HCT116 (cell line): Measurements from ENCODE around the gene ATRAID. TPM values are rescaled to one million over a fixed set of nuclear protein-coding genes. Genes with fewer than 3 reads are reported as not detected.

Source experiments
- ATAC-seq: fragments of 200-7000 bp; cut with Tn5 transposase; 2 replicates; pipeline ENCODE4 v1.9.1; 2020; ENCODE audit warnings: mild to moderate bottlenecking, moderate library complexity
- BruUV-seq: library from RNA; stranded (reverse); fragments of 400-500 nt; replicated peaks from 2 replicates; lab custom pipeline; 2021; lab: Mats Ljungman, UMichigan
- CTCF ChIA-PET: fragments of 300-600 bp; sonication (Branson Sonifier 250); formaldehyde crosslinking; loops from one replicate; lab custom pipeline; 2021; ENCODE audit warnings: antibody characterized with exemption; lab: Charles Lee
- POLR2A ChIA-PET: fragments of 300-600, 350-600 bp; sonication (Branson Sonifier 250); formaldehyde crosslinking; loops from one replicate; lab custom pipeline; 2021; ENCODE audit warnings: antibody characterized with exemption; lab: Charles Lee
- RAD21 ChIA-PET, 2 experiments: fragments of 300-600 bp; sonication (Branson Sonifier 250); formaldehyde crosslinking; loops; one replicate each; lab custom pipeline; 2023; ENCODE audit warnings: low total read pairs in 2 of 2; ENCODE audit not compliant: uncharacterized antibody in 2 of 2, unreplicated experiment in 2 of 2, low non-redundant PET in 1 of 2; lab: Charles Lee
- DNase-seq: peaks from one replicate; pipeline ENCODE4 v3.0.0-alpha.2; 2010; ENCODE audit warnings: low read depth, low spot score
- H2AFZ ChIP-seq: fragments of 200-600 bp; shearing (Covaris generic), sonication (generic); 2 replicates; pipeline ENCODE4 v1.6.1; 2017; ENCODE audit warnings: low read depth, mixed run types, mixed read lengths, antibody characterized with exemption, low read length; ENCODE audit not compliant: poor library complexity, severe bottlenecking
- H3K27ac ChIP-seq: 2 replicates; pipeline ENCODE4 v1.5.1; 2012; ENCODE audit warnings: low read depth, low read length
- H3K27me3 ChIP-seq: fragments of 200-600 bp; sonication (generic); 2 replicates; pipeline ENCODE4 v1.6.1; 2016; ENCODE audit warnings: mixed run types, low read length, mixed read lengths; ENCODE audit not compliant: insufficient read depth
- H3K36me3 ChIP-seq, 2 experiments: fragments of 200-500 bp in 1 of 2; fragments of 200-600 bp in 1 of 2; sonication (Bioruptor generic) in 1 of 2; sonication (generic) in 1 of 2; 2 replicates each; pipeline versions ENCODE4 v1.5.1 to v1.6.1; 2014 to 2016; ENCODE audit warnings: low read length in 2 of 2, inconsistent platforms in 1 of 2, mixed read lengths in 1 of 2, mixed run types in 1 of 2; ENCODE audit not compliant: insufficient read depth in 2 of 2, control insufficient read depth in 1 of 2
- H3K4me1 ChIP-seq, 2 experiments: fragments of 200-600 bp in 1 of 2; sonication (generic) in 1 of 2; 2 replicates each; pipeline versions ENCODE4 v1.5.1 to v1.6.1; 2012 to 2017; ENCODE audit warnings: low read length in 2 of 2, inconsistent platforms in 1 of 2, mild to moderate bottlenecking in 1 of 2, mixed read lengths in 1 of 2, mixed run types in 1 of 2, moderate library complexity in 1 of 2; ENCODE audit not compliant: insufficient read depth in 2 of 2, control insufficient read depth in 1 of 2
- H3K4me2 ChIP-seq: fragments of 200-600 bp; sonication (generic); 2 replicates; pipeline ENCODE4 v1.6.1; 2017; ENCODE audit warnings: mixed run types, low read length, mixed read lengths
- H3K4me3 ChIP-seq, 2 experiments: fragments of 200-600 bp in 1 of 2; sonication (generic) in 1 of 2; replicated peaks in 1 of 2; 2 replicates each; pipeline ENCODE4 v1.5.1; 2011 to 2016; ENCODE audit warnings: low read length in 2 of 2, control low read depth in 1 of 2, low read depth in 1 of 2, mild to moderate bottlenecking in 1 of 2, mixed read lengths in 1 of 2, mixed run types in 1 of 2
- H3K79me2 ChIP-seq: fragments of 200-600 bp; sonication (generic); 2 replicates; pipeline ENCODE4 v1.6.1; 2017; ENCODE audit warnings: mild to moderate bottlenecking, mixed run types, low read length, moderate library complexity, mixed read lengths; ENCODE audit not compliant: insufficient read depth
- H3K9ac ChIP-seq: fragments of 200-600 bp; sonication (generic); 2 replicates; pipeline ENCODE4 v1.6.1; 2016; ENCODE audit warnings: low read length, mixed read lengths
- H3K9me2 ChIP-seq: fragments of 200-600 bp; sonication (generic), shearing (Covaris generic); 2 replicates; pipeline ENCODE4 v1.6.1; 2017; ENCODE audit warnings: mixed run types, mild to moderate bottlenecking, moderate library complexity; ENCODE audit not compliant: insufficient read depth
- H3K9me3 ChIP-seq, 2 experiments: fragments of 200-500 bp in 1 of 2; fragments of 200-600 bp in 1 of 2; sonication (Bioruptor generic) in 1 of 2; sonication (generic) in 1 of 2; 2 replicates each; pipeline ENCODE4 v1.6.1; 2014 to 2017; ENCODE audit warnings: low read length in 2 of 2, mixed read lengths in 2 of 2, inconsistent platforms in 1 of 2, low read depth in 1 of 2, mild to moderate bottlenecking in 1 of 2, mixed run types in 1 of 2, moderate library complexity in 1 of 2; ENCODE audit not compliant: control insufficient read depth in 1 of 2, insufficient read depth in 1 of 2
- H4K20me1 ChIP-seq: fragments of 200-600 bp; sonication (generic), shearing (Covaris generic); 2 replicates; pipeline ENCODE4 v1.6.1; 2017; ENCODE audit warnings: mixed run types, mild to moderate bottlenecking, moderate library complexity; ENCODE audit not compliant: insufficient read depth
- CEBPB ChIP-seq: IDR thresholded peaks from 2 replicates; pipeline ENCODE4 v1.6.1; 2012; ENCODE audit warnings: low read depth
- EZH2 ChIP-seq: fragments of 200-600 bp; sonication (generic); IDR thresholded peaks from 2 replicates; pipeline ENCODE4 v1.6.1; 2017; ENCODE audit warnings: antibody characterized with exemption, mixed run types
- EZH2phosphoT487 ChIP-seq: fragments of 200-600 bp; IDR thresholded peaks from 2 replicates; pipeline ENCODE4 v1.6.1; 2018; ENCODE audit warnings: antibody characterized with exemption, borderline replicate concordance
- FOSL1 ChIP-seq: IDR thresholded peaks from 2 replicates; pipeline ENCODE4 v1.6.1; 2012; ENCODE audit warnings: low read depth
- JUND ChIP-seq: IDR thresholded peaks from 2 replicates; pipeline ENCODE4 v1.6.1; 2012
- POLR2AphosphoS5 ChIP-seq: IDR thresholded peaks from 2 replicates; pipeline ENCODE4 v1.6.1; 2011; ENCODE audit warnings: mild to moderate bottlenecking, low read depth, low read length, moderate library complexity
- SIN3A ChIP-seq: IDR thresholded peaks from 2 replicates; pipeline ENCODE4 v1.6.1; 2012; ENCODE audit warnings: low read depth
- SP1 ChIP-seq: IDR thresholded peaks from 2 replicates; pipeline ENCODE4 v1.6.1; 2012; ENCODE audit warnings: low read depth
- YY1 ChIP-seq: IDR thresholded peaks from 2 replicates; pipeline ENCODE4 v1.6.1; 2011; ENCODE audit warnings: low read length, low read depth, moderate library complexity, mild to moderate bottlenecking; ENCODE audit not compliant: insufficient replicate concordance; ENCODE audit errors: extremely low read depth
- ZNF274 ChIP-seq: fragments of 200-500 bp; sonication (Bioruptor generic); IDR thresholded peaks from 2 replicates; pipeline ENCODE4 v1.6.1; 2014; ENCODE audit warnings: mild to moderate bottlenecking, low read depth, low read length, inconsistent platforms
- intact Hi-C: fragments of 100-400 bp; cut with micrococcal nuclease; formaldehyde crosslinking; loops from 2 replicates; pipeline ENCODE4 v1.10.0; 2022
- total RNA-seq: library from RNA; stranded (reverse); gene quantifications from one replicate; pipeline ENCODE4 v1.2.1, GENCODE V29; 2021; ENCODE audit not compliant: unreplicated experiment
- TF ChIP-seq, protein P1 (sequence below): IDR thresholded peaks from 2 replicates; pipeline ENCODE4 v1.6.1; 2012
- TF ChIP-seq, protein P2 (sequence below): IDR thresholded peaks from 2 replicates; pipeline ENCODE4 v1.6.1; 2012; ENCODE audit warnings: low read depth
- TF ChIP-seq, protein P3 (sequence below): IDR thresholded peaks from 2 replicates; pipeline ENCODE4 v1.6.1; 2011; ENCODE audit warnings: mild to moderate bottlenecking, low read length, moderate library complexity; ENCODE audit not compliant: insufficient replicate concordance; ENCODE audit errors: extremely low read depth
- TF ChIP-seq, protein P4 (sequence below): IDR thresholded peaks from 2 replicates; pipeline ENCODE4 v1.6.1; 2012

The ATRAID gene
- total RNA-seq, 1 experiment from 2014 or later: 93.6 TPM

DNA sequence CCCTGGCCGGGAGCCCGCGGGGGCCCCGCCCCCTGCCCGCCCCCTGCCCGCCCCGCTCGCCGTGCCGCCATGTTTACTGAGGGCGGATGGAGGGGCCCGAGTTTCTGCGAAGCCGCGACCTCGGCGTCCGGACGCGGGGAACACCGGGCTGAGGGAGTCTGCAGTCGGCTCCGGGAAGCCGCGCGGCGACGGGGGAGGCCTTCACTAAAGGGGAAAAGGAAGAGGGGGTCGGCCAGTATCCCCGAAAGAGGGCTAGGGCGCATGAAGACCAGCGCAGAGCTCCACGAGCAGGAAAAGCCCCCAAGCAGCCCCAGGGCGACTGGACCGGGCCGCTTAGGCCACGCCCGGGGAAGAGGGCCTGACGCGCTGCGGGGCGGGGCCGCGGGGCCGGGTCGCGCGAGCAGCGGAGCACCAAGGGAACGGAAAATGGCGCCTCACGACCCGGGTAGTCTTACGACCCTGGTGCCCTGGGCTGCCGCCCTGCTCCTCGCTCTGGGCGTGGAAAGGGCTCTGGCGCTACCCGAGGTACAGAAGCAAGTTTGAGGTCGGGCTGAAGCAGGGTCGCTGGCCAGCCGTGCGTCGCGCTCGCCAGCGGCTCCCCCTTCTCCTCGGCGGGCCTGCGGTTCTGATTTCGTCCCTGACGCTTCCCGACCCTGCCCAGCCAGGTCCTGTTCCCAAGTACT, at the start of gene ATRAID, which contains the start of gene SLC5A6 (continued):
- TF ChIP-seq EZH2phosphoT487: no peak
- TF ChIP-seq, protein P1, sequence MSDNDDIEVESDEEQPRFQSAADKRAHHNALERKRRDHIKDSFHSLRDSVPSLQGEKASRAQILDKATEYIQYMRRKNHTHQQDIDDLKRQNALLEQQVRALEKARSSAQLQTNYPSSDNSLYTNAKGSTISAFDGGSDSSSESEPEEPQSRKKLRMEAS: no peak
- TF ChIP-seq POLR2AphosphoS5: peak; percentile 93
- no peak for TF ChIP-seq JUND
- TF ChIP-seq SP1: peak; percentile 43; the same call in 1 of the 2 replicates
- TF ChIP-seq FOSL1: no peak
- no peak; the same call in 1 of the 2 replicates for TF ChIP-seq CEBPB
- peak; percentile 49; the same call in 1 of the 2 replicates for TF ChIP-seq SIN3A
- TF ChIP-seq EZH2: no peak

DNA sequence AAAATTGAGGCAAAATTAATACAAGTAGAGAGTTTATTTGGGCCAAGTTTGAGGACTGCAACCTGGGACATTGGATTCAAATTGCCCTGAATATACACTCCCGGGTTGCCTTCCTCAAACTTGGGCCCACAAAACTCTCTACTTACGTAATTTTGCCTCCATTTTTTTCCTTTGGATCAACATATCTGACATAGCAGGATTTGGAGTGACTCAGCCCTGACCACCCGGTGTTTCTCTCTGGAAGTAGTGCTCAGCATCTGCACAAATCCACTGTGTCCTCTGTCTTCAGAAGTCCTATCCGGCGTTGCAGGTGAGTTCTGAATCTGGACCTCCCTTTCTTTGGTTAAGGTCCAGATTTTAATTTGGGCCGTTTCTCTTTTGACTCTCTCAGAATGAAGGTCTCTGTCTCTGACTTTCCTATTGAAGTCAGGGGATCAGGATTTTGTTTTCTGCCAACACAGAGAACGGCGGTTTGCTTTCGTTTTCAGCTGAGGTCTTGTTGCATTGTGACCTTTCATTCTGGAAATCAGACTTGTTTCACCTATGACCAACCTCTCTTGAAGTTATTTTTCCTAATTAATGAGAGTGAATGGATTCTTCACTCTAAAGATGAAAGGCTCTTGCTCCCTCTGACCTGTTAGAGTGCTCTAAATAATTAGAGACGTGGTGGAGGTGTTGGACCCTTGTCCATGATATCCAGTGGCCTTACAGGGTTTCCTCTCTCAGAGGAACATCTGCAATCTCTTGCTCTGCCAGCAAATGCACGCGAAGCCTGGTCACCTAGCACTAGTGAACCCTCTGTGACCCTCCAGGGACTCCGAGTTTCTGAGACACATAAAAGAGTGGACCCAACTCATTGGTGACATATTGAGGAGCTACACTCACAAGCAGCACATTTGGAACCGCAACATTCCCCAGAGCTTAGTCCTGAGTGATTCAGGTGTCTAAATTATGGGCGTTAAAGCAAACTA, 49.4 kb upstream of the ATRAID start:
- Histone ChIP-seq H3K4me1 (0 out of 4 replicates have a peak, but pooled peaks cover 0 to 3% of the 10 kb centered on the region in 2 experiments), H3K4me2 (no peak overlapping the region)
- TF ChIP-seq, protein P2, sequence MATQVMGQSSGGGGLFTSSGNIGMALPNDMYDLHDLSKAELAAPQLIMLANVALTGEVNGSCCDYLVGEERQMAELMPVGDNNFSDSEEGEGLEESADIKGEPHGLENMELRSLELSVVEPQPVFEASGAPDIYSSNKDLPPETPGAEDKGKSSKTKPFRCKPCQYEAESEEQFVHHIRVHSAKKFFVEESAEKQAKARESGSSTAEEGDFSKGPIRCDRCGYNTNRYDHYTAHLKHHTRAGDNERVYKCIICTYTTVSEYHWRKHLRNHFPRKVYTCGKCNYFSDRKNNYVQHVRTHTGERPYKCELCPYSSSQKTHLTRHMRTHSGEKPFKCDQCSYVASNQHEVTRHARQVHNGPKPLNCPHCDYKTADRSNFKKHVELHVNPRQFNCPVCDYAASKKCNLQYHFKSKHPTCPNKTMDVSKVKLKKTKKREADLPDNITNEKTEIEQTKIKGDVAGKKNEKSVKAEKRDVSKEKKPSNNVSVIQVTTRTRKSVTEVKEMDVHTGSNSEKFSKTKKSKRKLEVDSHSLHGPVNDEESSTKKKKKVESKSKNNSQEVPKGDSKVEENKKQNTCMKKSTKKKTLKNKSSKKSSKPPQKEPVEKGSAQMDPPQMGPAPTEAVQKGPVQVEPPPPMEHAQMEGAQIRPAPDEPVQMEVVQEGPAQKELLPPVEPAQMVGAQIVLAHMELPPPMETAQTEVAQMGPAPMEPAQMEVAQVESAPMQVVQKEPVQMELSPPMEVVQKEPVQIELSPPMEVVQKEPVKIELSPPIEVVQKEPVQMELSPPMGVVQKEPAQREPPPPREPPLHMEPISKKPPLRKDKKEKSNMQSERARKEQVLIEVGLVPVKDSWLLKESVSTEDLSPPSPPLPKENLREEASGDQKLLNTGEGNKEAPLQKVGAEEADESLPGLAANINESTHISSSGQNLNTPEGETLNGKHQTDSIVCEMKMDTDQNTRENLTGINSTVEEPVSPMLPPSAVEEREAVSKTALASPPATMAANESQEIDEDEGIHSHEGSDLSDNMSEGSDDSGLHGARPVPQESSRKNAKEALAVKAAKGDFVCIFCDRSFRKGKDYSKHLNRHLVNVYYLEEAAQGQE: no peak
- no peak for TF ChIP-seq EZH2phosphoT487
- TF ChIP-seq, protein P3, sequence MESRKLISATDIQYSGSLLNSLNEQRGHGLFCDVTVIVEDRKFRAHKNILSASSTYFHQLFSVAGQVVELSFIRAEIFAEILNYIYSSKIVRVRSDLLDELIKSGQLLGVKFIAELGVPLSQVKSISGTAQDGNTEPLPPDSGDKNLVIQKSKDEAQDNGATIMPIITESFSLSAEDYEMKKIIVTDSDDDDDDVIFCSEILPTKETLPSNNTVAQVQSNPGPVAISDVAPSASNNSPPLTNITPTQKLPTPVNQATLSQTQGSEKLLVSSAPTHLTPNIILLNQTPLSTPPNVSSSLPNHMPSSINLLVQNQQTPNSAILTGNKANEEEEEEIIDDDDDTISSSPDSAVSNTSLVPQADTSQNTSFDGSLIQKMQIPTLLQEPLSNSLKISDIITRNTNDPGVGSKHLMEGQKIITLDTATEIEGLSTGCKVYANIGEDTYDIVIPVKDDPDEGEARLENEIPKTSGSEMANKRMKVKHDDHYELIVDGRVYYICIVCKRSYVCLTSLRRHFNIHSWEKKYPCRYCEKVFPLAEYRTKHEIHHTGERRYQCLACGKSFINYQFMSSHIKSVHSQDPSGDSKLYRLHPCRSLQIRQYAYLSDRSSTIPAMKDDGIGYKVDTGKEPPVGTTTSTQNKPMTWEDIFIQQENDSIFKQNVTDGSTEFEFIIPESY: no peak
- TF ChIP-seq SP1: no peak
- TF ChIP-seq YY1: no peak
- no peak for TF ChIP-seq ZNF274
- TF ChIP-seq POLR2AphosphoS5: no peak
- TF ChIP-seq, protein P4, sequence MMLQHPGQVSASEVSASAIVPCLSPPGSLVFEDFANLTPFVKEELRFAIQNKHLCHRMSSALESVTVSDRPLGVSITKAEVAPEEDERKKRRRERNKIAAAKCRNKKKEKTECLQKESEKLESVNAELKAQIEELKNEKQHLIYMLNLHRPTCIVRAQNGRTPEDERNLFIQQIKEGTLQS: no peak
- TF ChIP-seq, protein P1: no peak

More for the DNA sequence above, 49.4 kb upstream of the ATRAID start:
- Histone ChIP-seq H3K27ac (no peak overlapping the region), H3K4me3 (no peak overlapping the region), H3K27me3 (no peaks in the 10 kb centered on the region), H3K9ac (no peak overlapping the region), H3K36me3 (no peaks in the 10 kb centered on the region), H3K9me2 (no peaks in the 10 kb centered on the region), H4K20me1 (no peaks in the 10 kb centered on the region), H3K9me3 (no peaks in the 10 kb centered on the region), H3K79me2 (no peaks in the 10 kb centered on the region), H2AFZ (no peak overlapping the region)
- intact Hi-C loops: no loop called here
- ChIA-PET POLR2A (no interaction called here), CTCF (interaction anchor here (1.7 kb wide), 1 partner anchor 7 kb away, joined by 5 read pairs; no protein-coding TSS in a partner anchor), RAD21 (no interaction called here)
- ATAC-seq (no peak), DNase-seq (no peak)
- BruUV-seq: no TSS peak
